ENCODE measurements around the gene AP4E1. TPM values are rescaled to one million over a fixed set of nuclear protein-coding genes. Genes with fewer than 3 reads are reported as not detected.
"Not testable (repeated sequence)": the region's sequence is repeated elsewhere in the genome, so short reads cannot be mapped to it uniquely, and the experiment has no call there.

The AP4E1 gene
- total RNA-seq, 1 donor from 2014 or later: 33.2 TPM

GRCh38 chr15:50944672-50945071, 36.2 kb downstream of the AP4E1 start:
- no peak for DNase-seq (ENCODE audit: low spot score)

GRCh38 chr15:50945725-50946124, 37.2 kb downstream of the AP4E1 start:
- DNase-seq (ENCODE audit: low spot score): no peak

GRCh38 chr15:50950745-50951144, 42.3 kb downstream of the AP4E1 start:
- DNase-seq (ENCODE audit: low spot score): not testable (repeated sequence)

GRCh38 chr15:50953302-50953701, 44.8 kb downstream of the AP4E1 start:
- no peak for DNase-seq (ENCODE audit: low spot score)

DNA sequence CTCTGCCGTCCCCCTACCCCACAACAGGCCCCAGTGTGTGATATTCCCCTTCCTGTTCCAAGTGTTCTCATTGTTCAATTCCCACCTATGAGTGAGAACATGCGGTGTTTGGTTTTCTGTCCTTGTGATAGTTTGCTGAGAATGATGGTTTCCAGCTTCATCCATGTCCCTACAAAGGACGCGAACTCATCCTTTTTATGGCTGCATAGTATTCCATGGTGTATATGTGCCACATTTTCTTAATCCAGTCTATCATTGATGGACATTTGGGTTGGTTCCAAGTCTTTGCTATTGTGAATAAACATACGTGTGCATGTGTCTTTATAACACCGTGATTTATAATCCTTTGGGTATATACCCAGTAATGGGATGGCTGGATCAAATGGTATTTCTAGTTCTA, 46.4 kb downstream of the AP4E1 start:
- not testable (repeated sequence) for DNase-seq (ENCODE audit: low spot score)

GRCh38 chr15:50959717-50960116, 51.2 kb downstream of the AP4E1 start:
- DNase-seq (ENCODE audit: low spot score): no peak

DNA sequence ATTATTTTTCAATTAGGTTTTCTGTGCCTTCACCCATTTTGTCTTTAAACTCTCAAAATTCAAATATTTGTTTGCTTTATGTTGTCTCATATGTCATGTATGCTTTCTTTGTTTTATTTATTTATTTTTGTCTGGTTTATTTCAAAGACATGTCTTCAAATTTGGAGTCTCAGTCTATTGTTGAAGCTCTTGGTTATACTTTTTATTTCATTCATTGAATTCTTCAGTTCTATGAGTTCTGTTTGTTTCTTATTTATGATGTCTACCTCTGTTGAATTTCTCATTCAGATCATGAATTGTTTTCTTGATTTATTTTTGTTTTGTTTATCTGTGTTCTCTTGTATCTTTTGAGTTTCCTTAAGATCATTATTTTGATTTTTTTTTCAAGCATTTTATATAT, 55.6 kb downstream of the AP4E1 start:
- DNase-seq (ENCODE audit: low spot score): no peak

- DNase-seq (ENCODE audit: low spot score): no peak
Observed at GRCh38 chr15:50968353-50968752, 59.9 kb downstream of the AP4E1 start.

DNA sequence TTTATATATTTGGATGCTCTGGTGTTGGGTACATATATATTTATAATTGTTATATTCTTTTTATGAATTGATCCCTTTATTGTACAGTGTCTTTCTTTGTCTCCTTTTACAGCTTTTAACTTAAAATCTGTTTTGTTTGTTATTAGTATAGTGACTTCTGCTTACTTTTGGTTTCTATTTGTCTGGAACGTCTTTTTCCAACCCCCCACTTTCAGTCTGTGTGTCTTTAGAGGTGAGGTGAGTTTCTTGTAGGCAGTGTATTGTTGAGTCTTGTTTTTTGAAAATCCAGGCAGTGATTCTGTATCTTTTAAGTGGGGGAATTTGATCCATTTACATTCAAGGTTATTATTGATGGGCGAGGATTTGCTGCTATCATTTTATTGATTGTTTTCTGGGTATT, 62.0 kb downstream of the AP4E1 start:
- DNase-seq (ENCODE audit: low spot score): no peak

DNA sequence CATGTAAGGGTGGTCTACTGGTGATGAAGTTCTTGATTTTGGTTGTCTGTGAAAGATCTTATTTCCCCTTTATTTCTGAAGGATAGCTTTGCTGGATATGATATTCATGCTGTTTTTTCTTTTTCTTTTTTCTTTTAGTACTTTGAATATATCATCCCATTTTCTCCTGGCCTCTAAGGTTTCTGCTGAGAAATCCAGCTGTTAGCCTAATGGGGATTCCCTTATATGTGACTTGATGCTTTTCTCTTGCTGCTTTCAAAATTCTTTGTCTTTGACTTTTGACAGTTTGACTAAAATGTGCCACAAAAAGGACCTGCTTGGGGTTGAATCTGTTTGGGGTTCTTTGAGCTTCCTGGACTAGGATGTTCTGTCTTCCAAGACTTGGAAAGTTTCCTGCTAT, 62.6 kb downstream of the AP4E1 start:
- DNase-seq (ENCODE audit: low spot score): no peak

DNA sequence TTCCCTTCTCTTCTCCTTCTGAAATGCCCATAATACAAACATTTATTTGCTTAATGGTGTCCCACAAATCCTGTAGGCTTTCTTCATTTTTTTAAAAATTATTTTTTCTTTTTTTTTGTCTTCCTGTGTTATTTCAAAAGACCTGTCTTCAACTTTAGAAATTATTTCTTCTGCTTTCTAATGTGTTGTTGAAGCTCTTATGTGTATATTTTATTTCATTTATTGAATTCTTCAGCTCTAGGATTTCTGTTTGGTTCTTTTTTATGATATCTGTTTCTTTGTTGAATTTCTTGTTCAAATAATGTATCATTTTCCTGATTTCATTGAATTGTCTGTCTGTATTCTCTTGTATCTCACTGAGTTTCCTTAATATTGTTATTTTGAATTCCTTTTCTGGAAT, 63.1 kb downstream of the AP4E1 start:
- no peak for DNase-seq (ENCODE audit: low spot score)

DNA sequence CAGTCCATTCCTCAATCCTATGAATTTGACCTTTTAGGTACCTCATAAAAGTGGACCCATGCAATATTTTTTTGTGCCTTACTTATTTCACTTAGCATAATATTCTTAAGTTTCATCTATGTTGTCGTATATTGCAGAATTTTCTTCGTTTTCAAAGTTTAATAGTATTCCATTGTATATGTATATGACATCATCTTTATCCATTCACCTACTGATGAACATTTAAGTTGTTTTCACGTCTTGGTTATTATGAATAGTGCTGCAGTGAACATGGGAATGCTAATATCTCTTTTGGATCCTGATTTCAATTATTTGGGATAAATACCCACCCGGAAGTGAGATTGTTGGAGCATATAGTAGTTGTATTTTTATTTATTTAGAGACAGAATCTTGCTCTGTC, 65.1 kb downstream of the AP4E1 start:
- DNase-seq (ENCODE audit: low spot score): no peak

DNA sequence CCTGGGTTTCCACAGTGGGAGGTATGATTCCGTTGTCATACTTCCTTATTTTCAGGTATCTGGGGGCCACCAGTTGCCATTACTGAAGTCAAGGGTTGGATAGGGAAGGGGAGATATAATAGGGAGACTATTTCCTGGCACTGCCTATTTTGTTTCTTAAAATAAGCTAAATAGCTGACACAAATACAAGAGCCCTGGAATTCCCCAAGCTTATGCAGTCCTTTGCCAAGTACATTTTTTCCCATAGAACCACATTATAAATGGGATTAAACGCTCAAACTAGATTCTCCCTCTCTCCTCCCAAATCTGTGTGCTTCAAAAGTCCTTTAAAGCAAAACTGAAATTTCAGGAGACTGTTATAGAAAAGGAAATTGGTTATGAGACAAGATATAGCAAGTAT, 68.7 kb downstream of the AP4E1 start:
- DNase-seq (ENCODE audit: low spot score): peak; percentile 69

- DNase-seq (ENCODE audit: low spot score): no peak
Observed at GRCh38 chr15:50978580-50978979, 70.1 kb downstream of the AP4E1 start.

GRCh38 chr15:50979041-50979440, 70.6 kb downstream of the AP4E1 start:
- DNase-seq (ENCODE audit: low spot score): no peak

DNA sequence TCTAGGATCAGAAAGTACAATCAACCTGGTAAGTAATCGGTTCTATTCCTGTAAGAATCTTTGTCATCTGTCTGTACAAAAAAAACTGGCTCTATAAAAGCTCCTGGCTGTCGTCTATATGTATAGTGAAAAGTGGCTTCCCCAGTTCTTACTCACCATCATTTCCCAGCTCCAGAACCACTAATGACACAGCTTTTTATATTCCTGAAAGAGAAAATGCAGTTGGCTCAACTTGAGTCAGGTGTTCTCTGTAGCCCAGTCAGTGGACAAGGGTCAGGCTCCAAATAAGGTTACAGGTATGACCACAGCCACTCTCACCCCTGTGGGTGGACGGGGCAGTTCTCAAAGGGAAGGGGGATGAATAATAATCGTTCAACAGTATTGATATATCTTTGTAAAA, 85.1 kb downstream of the AP4E1 start:
- DNase-seq (ENCODE audit: low spot score): no peak

DNA sequence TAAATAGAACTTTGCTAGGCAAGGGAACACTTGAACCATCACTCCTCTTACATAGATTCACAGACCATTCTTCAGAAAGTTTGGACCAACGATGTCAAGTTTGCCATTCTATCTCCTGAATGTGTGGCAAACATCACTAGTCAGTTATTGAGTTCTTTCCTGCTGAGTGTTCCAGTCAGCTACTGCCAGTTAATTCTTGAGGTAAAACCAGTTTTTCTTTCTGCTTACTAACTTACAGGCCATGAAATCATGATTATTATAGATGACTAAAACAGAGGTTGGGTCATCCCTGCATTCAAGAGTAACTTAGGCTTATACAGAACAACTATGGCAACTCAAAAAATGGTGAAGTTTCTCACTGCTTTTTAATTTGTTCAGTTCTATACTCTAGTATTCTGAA, 88.2 kb downstream of the AP4E1 start:
- DNase-seq (ENCODE audit: low spot score): no peak

GRCh38 chr15:50997371-50998051, 89.0 kb downstream of the AP4E1 start:
- no peak for DNase-seq (ENCODE audit: low spot score)

DNA sequence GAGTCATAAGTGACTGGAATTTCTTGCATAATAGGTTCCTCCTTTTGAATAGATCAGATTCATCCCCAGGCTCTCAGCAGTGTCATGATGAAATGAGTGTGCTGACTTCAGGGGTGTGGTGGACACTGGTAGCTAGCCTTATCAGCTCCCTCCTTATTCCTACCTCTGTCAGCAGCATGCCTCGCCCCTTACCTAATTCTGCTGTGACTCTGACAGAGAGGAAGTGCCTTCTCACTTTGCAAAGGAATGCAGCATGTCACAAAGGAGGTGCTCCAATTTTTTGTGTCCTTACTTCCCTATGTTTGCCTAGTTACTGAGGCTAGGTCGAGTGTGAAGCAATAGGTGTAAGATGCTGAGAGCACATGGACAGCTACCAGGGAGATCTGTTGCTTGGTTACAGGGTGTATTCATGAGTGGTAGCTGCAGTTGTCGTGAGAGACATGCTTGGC, 95.6 kb downstream of the AP4E1 start:
- DNase-seq (ENCODE audit: low spot score): peak; percentile 20

DNA sequence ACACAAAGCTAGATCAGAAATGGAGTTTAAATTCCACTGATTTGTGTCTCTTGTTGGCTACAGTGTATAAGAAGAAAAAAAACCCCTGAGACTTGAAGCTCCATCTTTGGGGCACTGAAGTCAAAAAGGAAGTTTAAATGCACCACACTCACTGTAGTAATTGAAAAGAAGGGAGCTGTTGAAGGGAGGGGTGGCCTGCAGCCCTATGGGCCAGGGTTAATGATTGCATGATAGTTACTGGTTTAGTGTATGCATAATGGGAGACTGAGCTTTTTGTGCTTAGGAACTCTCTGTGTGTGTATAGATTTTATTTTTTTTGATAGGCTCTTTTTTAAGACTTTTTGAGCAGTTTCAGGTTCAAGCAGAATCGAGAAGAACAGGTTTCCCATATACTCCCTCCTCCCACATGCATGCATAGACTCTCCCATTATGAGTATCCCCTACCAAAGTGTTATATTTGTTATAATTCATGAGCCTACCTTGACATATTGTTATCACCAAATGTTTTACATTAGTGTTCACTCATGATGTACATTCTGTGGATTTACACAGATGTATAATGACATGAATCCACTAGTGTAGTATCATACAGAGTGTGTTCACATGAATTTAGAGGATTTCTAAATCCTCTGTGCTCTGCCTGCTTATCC, 98.0 kb downstream of the AP4E1 start:
- no peak for DNase-seq (ENCODE audit: low spot score)

- DNase-seq (ENCODE audit: low spot score): no peak
Observed at GRCh38 chr15:51007131-51007666, 98.7 kb downstream of the AP4E1 start.

DNA sequence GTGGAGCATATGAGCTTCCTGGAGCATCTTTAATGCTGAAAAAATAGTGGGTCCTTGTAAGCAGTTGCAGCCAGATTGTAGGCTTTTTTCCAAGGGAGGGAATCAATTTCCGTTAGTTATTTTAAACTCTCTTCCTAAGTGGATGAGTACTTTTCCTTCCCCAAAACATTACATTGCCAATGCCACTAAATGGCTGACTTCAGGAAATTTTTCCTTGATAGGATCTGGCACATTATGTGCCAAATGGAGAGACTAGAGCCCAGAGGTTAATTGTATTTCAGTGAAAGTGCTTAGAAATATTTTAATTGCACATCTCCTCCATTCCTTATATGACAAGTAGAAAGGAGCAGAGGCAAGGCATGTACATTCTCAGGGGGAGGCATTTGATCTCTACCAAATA, 102.7 kb downstream of the AP4E1 start:
- no peak for DNase-seq (ENCODE audit: low spot score)

GRCh38 chr15:51016615-51017014, 108.1 kb downstream of the AP4E1 start:
- no peak for DNase-seq (ENCODE audit: low spot score)

Measured in umbilical cord (tissue), 2 donors.